HG03139 (cell line): ENCODE results near the gene RPS24.

Experiments used
- ATAC-seq: cut with Tn5 transposase; IDR thresholded peaks from one replicate; pipeline ENCODE4 v1.9.1; 2021; ENCODE audit not compliant: unreplicated experiment

The RPS24 gene

DNA sequence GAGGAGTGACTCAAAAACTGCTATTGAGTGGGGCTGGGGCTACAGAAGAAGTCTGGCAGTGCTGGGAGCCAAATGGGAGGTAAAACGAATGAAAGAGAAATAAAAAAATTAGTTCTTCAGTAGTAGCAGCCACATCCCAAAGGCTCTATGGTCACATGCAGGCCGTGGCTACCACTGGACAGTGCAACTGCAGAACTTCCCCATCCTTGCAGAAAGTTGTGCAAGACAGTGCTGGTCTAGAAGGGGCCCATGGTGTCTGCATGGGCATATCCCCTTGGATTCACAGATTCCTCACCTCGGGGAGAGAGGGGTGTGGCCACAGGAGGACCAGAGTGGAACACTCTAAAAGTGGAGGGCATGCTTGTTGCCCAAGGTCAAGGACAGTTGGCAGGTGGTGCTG lies 47.6 kb downstream of the RPS24 start:
- no peak for ATAC-seq

DNA sequence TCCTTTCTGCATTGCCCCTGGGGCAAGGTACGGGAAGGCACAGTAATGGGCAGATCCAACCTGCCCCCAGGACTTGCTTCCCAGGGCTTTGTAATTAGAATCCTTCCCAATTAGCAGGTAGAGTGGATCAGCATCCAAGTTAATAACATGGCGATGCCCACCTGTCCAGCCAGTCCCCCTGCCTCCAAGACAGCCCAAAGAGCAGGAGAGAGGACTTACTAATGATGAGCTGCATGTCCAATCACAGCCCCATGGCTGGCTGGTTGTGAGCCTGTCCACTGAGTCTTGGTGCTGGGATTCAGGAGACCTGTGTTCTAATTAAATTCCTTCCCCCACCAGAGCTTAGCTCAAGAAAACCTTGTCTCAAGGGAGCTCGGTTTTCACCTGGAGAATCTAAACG lies 49.0 kb downstream of the RPS24 start:
- no peak for ATAC-seq
